Peyer's patch (tissue), 4 donors: ENCODE data around the gene CD209.

Source experiments
- CTCF ChIP-seq, 6 experiments: fragments of 450-650 bp in 4 of 6; fragments of 200-600 bp in 2 of 6; sonication (generic) in 1 of 6; IDR thresholded peaks; one replicate each; pipeline ENCODE4 v1.5.1; 2017 to 2019; ENCODE audit warnings: antibody characterized with exemption in 6 of 6, mild to moderate bottlenecking in 3 of 6, moderate library complexity in 1 of 6
- POLR2A ChIP-seq, 2 donors: fragments of 450-650 bp; IDR thresholded peaks; one replicate each; pipeline ENCODE4 v1.5.1; 2017; ENCODE audit warnings: antibody characterized with exemption in 2 of 2, mild to moderate bottlenecking in 2 of 2, moderate library complexity in 2 of 2

GRCh38 chr19:7697721-7698287, 49.5 kb downstream of the CD209 start:
- TF ChIP-seq CTCF (IDR thresholded peaks at IDR 0.05), result no peak
- no peak for TF ChIP-seq POLR2A (IDR thresholded peaks at IDR 0.05)
